Breast epithelium (tissue), 4 donors: Measurements from ENCODE around the gene PDIA5. TPM values are rescaled to one million over a fixed set of nuclear protein-coding genes. Genes with fewer than 3 reads are reported as not detected.
A peak's percentile ranks its signal among the peaks of the same experiment; 100 is the strongest.

ENCODE experiments used
- DNase-seq, 2 donors: peaks; one replicate each; pipeline ENCODE4 v3.0.0-alpha.2; 2019; ENCODE audit warnings: low spot score in 2 of 2
- H3K27ac ChIP-seq, 2 donors: fragments of 200-600 bp; sonication (generic) in 1 of 2; one replicate each; pipeline ENCODE4 v1.5.1; 2016 to 2019; ENCODE audit warnings: mild to moderate bottlenecking in 1 of 2
- H3K27me3 ChIP-seq, 2 donors: fragments of 200-600 bp; sonication (generic) in 1 of 2; one replicate each; pipeline versions ENCODE4 v1.5.1 to v1.6.0; 2017 to 2019; ENCODE audit warnings: control low read depth in 1 of 2, mild to moderate bottlenecking in 1 of 2
- H3K36me3 ChIP-seq: fragments of 200-600 bp; one replicate; pipeline ENCODE4 v1.5.1; 2019
- H3K4me1 ChIP-seq, 2 donors: fragments of 200-600 bp; sonication (generic); one replicate each; pipeline ENCODE4 v1.5.1; 2016 to 2019; ENCODE audit warnings: control low read depth in 1 of 2
- H3K4me3 ChIP-seq, 3 donors: fragments of 200-600 bp; sonication (generic); 1 replicate in 2 of 3; 2 replicates in 1 of 3; pipeline ENCODE4 v1.5.1; 2016 to 2019; ENCODE audit warnings: mild to moderate bottlenecking in 3 of 3, moderate library complexity in 2 of 3
- H3K9me3 ChIP-seq, 2 donors: fragments of 200-600 bp; sonication (generic) in 1 of 2; one replicate each; pipeline ENCODE4 v1.5.1; 2016 to 2019; ENCODE audit warnings: control low read depth in 1 of 2
- POLR2A ChIP-seq: fragments of 450-650 bp; IDR thresholded peaks from one replicate; pipeline ENCODE4 v1.6.1; 2016; ENCODE audit warnings: antibody characterized with exemption, mild to moderate bottlenecking, moderate library complexity
- POLR2AphosphoS5 ChIP-seq, 3 donors: sonication (generic); formaldehyde crosslinking; IDR thresholded peaks; one replicate each; pipeline ENCODE4 v1.6.1; 2017; ENCODE audit warnings: antibody characterized with exemption in 3 of 3
- intact Hi-C: fragments of 100-400 bp; cut with DNase I; formaldehyde crosslinking; loops from one replicate; pipeline ENCODE4 v1.15.1; 2023; ENCODE audit warnings: low total_unique reads
- total RNA-seq, 3 donors: library from RNA; depleted of rRNA; stranded (reverse); fragments of >200 nt; gene quantifications; one replicate each; pipeline ENCODE4 v1.1.0, GENCODE V29; 2016
- TF ChIP-seq, protein P1 (sequence below), 3 donors: fragments of 450-650 bp; IDR thresholded peaks; one replicate each; pipeline ENCODE4 v1.5.1; 2016 to 2017; ENCODE audit warnings: antibody characterized with exemption in 3 of 3, mild to moderate bottlenecking in 3 of 3, moderate library complexity in 3 of 3

PDIA5 gene
- total RNA-seq, 3 donors from 2014 or later: 10.7 to 26.5 (median 11.0) TPM

DNA sequence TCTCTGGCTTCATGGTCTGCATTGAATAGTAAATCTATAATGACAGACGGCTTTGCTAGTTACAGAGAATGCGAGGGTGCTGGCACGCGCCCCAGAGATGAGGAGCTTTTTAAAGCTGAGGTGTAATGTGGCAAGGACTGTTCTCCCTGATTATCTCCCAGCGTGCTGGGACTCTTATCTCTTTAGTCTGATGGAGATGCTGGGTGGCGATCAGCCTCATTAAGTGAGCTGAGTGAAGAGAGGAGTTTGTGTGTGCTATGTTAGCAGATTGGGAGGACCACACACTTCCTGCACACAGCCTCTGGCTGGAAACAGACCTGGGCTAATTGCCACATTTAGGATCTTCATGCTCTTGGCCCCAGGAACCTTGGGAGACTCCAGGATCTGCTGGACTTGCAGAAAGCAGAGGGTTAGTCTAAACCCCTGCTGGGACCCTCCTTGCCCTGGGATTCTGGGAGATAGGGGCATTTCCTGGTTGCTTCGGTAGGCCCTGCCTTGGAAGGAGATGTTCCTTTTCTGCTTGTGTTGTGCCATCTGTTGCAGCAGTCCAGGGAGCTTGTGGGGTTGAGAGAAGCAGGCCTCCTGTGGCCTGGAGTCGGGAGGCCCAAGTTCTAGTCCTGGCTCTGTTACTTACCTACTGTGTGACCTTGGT, 15.0 kb downstream of the PDIA5 start:
- TF ChIP-seq POLR2A (no peak), POLR2AphosphoS5 (IDR thresholded peaks at IDR 0.05) (no peak)
- TF ChIP-seq, protein P1, sequence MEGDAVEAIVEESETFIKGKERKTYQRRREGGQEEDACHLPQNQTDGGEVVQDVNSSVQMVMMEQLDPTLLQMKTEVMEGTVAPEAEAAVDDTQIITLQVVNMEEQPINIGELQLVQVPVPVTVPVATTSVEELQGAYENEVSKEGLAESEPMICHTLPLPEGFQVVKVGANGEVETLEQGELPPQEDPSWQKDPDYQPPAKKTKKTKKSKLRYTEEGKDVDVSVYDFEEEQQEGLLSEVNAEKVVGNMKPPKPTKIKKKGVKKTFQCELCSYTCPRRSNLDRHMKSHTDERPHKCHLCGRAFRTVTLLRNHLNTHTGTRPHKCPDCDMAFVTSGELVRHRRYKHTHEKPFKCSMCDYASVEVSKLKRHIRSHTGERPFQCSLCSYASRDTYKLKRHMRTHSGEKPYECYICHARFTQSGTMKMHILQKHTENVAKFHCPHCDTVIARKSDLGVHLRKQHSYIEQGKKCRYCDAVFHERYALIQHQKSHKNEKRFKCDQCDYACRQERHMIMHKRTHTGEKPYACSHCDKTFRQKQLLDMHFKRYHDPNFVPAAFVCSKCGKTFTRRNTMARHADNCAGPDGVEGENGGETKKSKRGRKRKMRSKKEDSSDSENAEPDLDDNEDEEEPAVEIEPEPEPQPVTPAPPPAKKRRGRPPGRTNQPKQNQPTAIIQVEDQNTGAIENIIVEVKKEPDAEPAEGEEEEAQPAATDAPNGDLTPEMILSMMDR (IDR thresholded peaks at IDR 0.05): no peak
- intact Hi-C loops: no loop called here
- H3K4me1 ChIP-seq: peaks cover 0 to 13% of the 10 kb centered on the region in 2 donors
- H3K4me3 ChIP-seq: no peak overlapping the region
- H3K9me3 ChIP-seq: no peaks in the 10 kb centered on the region
- no peaks in the 10 kb centered on the region for H3K27me3 ChIP-seq
- H3K36me3 ChIP-seq: no peaks in the 10 kb centered on the region
- no peak for DNase-seq
- no peak overlapping the region for H3K27ac ChIP-seq

DNA sequence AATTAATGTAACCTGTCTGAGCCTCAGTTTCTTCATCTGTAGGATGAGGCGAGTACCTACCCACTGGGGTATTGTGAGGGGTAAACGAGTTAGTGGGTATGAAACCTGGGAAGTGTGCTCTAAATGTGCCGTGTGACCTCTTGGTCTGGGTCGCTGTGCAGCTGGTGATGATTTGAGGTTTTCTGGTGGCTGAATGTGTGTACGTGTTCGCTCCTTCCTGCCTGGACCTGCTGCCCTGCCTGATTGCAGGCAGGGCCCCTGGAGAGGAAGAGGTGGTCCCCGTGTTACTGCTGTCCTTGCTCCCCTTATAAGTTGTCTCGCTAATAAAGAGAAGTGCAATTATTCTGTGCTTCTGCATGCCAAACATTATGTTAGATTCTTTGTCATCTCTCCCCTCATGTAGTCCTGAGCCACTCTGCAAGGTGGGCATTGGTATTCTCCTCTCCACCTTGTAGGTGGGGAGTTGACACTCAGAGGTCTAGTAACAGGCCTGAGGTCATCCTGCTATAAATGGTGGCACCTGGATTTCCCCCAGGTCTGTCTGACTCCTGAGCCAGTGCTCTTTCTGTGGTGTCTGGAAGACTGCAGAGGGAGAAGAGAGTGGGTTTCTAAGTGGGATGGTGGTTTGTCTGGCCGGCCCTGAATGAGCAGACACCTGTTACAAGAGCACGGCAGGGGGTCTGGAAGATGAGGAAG, 15.7 kb downstream of the PDIA5 start:
- no peaks in the 10 kb centered on the region for H3K27me3 ChIP-seq
- intact Hi-C loops: no loop called here
- H3K36me3 ChIP-seq: no peaks in the 10 kb centered on the region
- no peak for TF ChIP-seq POLR2A
- TF ChIP-seq POLR2AphosphoS5 (IDR thresholded peaks at IDR 0.05): peak in 1 of 3 donors; percentile 31
- peaks cover 0 to 11% of the 10 kb centered on the region in 2 donors for H3K4me1 ChIP-seq
- no peak for DNase-seq
- no peaks in the 10 kb centered on the region for H3K9me3 ChIP-seq
- no peak overlapping the region for H3K4me3 ChIP-seq
- peak overlapping the region in 1 of 2 donors; percentile 30 for H3K27ac ChIP-seq

DNA sequence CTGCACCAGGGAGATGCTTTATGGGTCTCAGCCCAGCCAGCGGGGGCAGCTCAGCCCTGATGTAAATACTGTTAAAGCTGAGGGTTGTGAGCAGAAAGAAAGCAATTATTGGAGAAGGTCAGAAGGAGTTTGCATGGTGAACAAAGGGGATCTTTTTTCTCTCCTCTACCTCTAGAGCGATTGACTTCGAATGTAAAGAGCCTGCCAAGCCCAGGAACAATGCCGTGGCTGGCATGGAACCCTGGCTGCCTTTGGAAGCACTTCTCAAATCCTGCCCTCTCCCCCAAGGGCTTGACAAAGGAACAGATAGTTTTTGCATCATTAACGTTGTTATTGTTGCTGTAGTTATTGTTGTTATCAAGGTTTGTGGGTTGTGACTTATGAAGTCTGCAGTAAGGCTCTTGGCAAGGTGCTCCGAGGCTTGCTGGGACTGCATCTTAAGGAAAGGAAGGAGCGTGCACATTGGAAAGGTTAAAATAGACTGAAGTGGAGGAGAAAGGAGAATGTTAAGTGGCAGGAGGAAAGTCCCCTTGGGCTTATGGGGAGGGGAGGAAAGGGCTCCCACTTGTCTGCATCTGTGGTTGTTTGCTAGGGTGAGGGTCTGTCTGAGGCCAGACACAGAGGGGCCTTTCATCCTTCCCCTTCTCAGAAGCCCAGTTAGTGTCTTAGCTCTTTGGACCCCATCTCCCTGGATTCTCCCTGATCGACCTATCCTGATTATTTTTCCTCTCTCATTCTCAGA, 16.7 kb downstream of the PDIA5 start:
- Histone ChIP-seq H3K36me3 (no peaks in the 10 kb centered on the region), H3K4me3 (no peak overlapping the region), H3K9me3 (no peaks in the 10 kb centered on the region), H3K4me1 (peaks cover 0 to 11% of the 10 kb centered on the region in 2 donors), H3K27ac (peak overlapping the region in 1 of 2 donors; percentile 30), H3K27me3 (no peaks in the 10 kb centered on the region)
- no peak for TF ChIP-seq POLR2A
- TF ChIP-seq, protein P1 (IDR thresholded peaks at IDR 0.05): no peak
- no peak for TF ChIP-seq POLR2AphosphoS5 (IDR thresholded peaks at IDR 0.05)
- intact Hi-C loops: no loop called here
- no peak for DNase-seq

DNA sequence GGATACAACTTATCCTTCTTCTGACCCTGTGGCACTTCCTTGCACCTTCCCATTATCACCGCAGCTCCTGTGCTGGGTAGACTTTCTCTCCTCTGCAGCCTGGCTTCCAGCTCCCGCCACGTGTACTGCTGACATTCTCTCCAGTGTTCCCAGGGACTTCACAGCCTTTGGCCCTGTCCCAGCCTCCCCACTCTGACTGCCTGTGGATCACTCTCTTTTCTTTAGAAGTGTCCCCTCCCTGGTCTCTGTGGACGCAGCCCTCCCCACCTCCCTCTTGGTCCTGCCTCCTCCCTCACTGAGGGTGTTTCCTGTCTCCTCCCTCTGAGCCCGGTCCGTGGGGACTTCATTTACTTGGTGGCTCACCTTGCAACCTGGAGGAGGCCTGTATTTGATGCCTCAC, 17.4 kb downstream of the PDIA5 start:
- no peak for TF ChIP-seq POLR2AphosphoS5 (IDR thresholded peaks at IDR 0.05)
- no peak for TF ChIP-seq POLR2A
- TF ChIP-seq, protein P1 (IDR thresholded peaks at IDR 0.05): no peak
- no peak for DNase-seq
- peaks cover 0 to 11% of the 10 kb centered on the region in 2 donors for H3K4me1 ChIP-seq
- no peaks in the 10 kb centered on the region for H3K36me3 ChIP-seq
- H3K27me3 ChIP-seq: no peaks in the 10 kb centered on the region
- H3K9me3 ChIP-seq: no peaks in the 10 kb centered on the region
- no peak overlapping the region for H3K27ac ChIP-seq
- intact Hi-C loops: no loop called here
- H3K4me3 ChIP-seq: no peak overlapping the region

DNA sequence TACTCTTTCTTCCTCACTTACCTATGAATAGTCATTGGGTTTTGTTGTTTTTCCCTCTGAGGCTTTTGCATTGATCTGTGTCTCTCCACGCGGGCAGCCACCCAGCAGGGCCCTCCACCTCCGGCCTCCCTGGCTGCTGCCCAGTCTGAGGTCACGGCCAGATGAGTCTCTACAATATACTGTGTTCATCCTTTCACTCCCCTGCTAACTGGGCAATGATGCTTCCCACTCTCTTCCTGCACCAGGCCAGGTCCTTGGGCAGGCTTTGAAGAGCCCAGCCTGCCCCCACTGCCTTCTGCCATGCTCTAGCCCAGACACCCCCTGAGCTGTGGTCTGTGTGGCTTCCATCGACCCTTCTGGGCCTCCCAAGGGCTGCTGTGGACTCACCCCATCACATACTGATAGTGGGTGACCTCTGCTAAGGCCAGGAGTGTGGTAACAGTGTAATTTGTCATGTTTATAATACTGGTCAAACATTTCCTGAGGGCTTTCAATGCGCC, 18.0 kb downstream of the PDIA5 start:
- DNase-seq: no peak
- Histone ChIP-seq H3K36me3 (no peaks in the 10 kb centered on the region), H3K9me3 (no peaks in the 10 kb centered on the region), H3K27me3 (no peaks in the 10 kb centered on the region), H3K4me1 (peaks cover 0 to 11% of the 10 kb centered on the region in 2 donors), H3K4me3 (no peak overlapping the region), H3K27ac (peak overlapping the region in 1 of 2 donors; percentile 22)
- TF ChIP-seq POLR2A (no peak), POLR2AphosphoS5 (IDR thresholded peaks at IDR 0.05) (no peak)
- TF ChIP-seq, protein P1 (IDR thresholded peaks at IDR 0.05): no peak
- intact Hi-C loops: loop anchor here (1.0 kb wide), 1 partner anchor 40 kb away; no protein-coding TSS in a partner anchor
